HEK293T (cell line): ENCODE results near the gene CRYL1.

Experiments
- CTCF ChIA-PET: fragments of 350-600 bp; formaldehyde crosslinking; extraction: SDS; loops from one replicate; lab custom pipeline; 2021; ENCODE audit warnings: antibody characterized with exemption, inconsistent platforms; lab: Yijun Ruan, JAX
- POLR2A ChIA-PET: fragments of 350-600 bp; formaldehyde crosslinking; extraction: SDS; loops from one replicate; lab custom pipeline; 2020; ENCODE audit warnings: antibody characterized with exemption, inconsistent platforms; lab: Yijun Ruan, JAX
- DNase-seq: peaks from one replicate; pipeline ENCODE4 v3.0.0; 2012; ENCODE audit warnings: mixed read lengths; ENCODE audit errors: extremely low spot score
- ARNT ChIP-seq: fragments of 450-650 bp; IDR thresholded peaks from 2 replicates; pipeline ENCODE4 v1.6.1; 2017; ENCODE audit warnings: mild to moderate bottlenecking
- BHLHE40 ChIP-seq: fragments of 450-650 bp; IDR thresholded peaks from 2 replicates; pipeline ENCODE4 v1.6.1; 2016; ENCODE audit warnings: mild to moderate bottlenecking, moderate library complexity, borderline replicate concordance
- CTBP1 ChIP-seq: fragments of 450-650 bp; IDR thresholded peaks from 2 replicates; pipeline ENCODE4 v1.6.1; 2016; ENCODE audit warnings: borderline replicate concordance
- ELF4 ChIP-seq: fragments of 450-650 bp; IDR thresholded peaks from 2 replicates; pipeline ENCODE4 v1.6.1; 2017; ENCODE audit warnings: antibody characterized with exemption
- FOXA1 ChIP-seq: fragments of 450-650 bp; IDR thresholded peaks from 2 replicates; pipeline ENCODE4 v1.6.1; 2016; ENCODE audit warnings: mild to moderate bottlenecking
- FOXK2 ChIP-seq: fragments of 450-650 bp; IDR thresholded peaks from 2 replicates; pipeline ENCODE4 v1.6.1; 2016; ENCODE audit warnings: mild to moderate bottlenecking
- FOXM1 ChIP-seq: fragments of 450-650 bp; IDR thresholded peaks from 2 replicates; pipeline ENCODE4 v1.6.1; 2017; ENCODE audit warnings: mild to moderate bottlenecking, borderline replicate concordance
- HDGF ChIP-seq: fragments of 450-650 bp; IDR thresholded peaks from 2 replicates; pipeline ENCODE4 v1.6.1; 2017; ENCODE audit warnings: antibody characterized with exemption, borderline replicate concordance
- L3MBTL2 ChIP-seq: fragments of 450-650 bp; conservative IDR thresholded peaks from 2 replicates; pipeline ENCODE4 v1.6.1; 2016; ENCODE audit warnings: mild to moderate bottlenecking
- LEF1 ChIP-seq: fragments of 450-650 bp; IDR thresholded peaks from 2 replicates; pipeline ENCODE4 v1.6.1; 2017; ENCODE audit warnings: mild to moderate bottlenecking, borderline replicate concordance
- NFRKB ChIP-seq: fragments of 450-650 bp; IDR thresholded peaks from 2 replicates; pipeline ENCODE4 v1.6.1; 2016; ENCODE audit warnings: mild to moderate bottlenecking, moderate library complexity
- PKNOX1 ChIP-seq: fragments of 450-650 bp; IDR thresholded peaks from 2 replicates; pipeline ENCODE4 v1.6.1; 2016
- SP1 ChIP-seq: fragments of 450-650 bp; IDR thresholded peaks from 2 replicates; pipeline ENCODE4 v1.6.1; 2017
- SUZ12 ChIP-seq: fragments of 450-650 bp; IDR thresholded peaks from 2 replicates; pipeline ENCODE4 v1.6.1; 2016; ENCODE audit warnings: mild to moderate bottlenecking
- TARDBP ChIP-seq: fragments of 450-650 bp; IDR thresholded peaks from 2 replicates; pipeline ENCODE4 v1.6.1; 2016
- ZNF384 ChIP-seq: fragments of 450-650 bp; IDR thresholded peaks from 2 replicates; pipeline ENCODE4 v1.6.1; 2016

Gene CRYL1

DNA sequence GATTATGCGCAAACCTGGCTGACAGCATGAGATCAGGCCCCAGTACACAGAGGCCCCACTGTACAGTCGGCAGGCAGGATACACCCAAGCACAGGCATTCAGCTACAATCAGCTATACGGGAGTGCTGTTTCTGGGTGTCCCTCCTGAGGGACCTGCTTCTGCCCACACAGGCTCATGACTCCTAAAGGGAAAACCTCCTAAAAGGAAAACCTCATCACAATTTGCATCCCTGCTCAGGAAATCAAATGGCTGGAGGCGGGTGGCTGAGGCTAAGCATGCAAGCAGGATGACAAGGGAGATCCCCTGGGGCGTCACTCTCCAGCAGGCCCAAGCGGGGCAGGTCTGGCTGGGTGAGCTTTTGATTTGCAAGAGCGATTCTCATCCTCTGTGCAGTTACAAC is 99.8 kb downstream of the CRYL1 start:
- CTCF ChIA-PET = no interaction called here
- TF ChIP-seq ELF4 (no peak), FOXM1 (no peak), PKNOX1 (no peak), L3MBTL2 (no peak), FOXK2 (no peak), BHLHE40 (no peak), SUZ12 (no peak), NFRKB (no peak), HDGF (no peak), SP1 (no peak), ARNT (no peak), TARDBP (no peak), FOXA1 (no peak), CTBP1 (no peak), LEF1 (no peak), ZNF384 (no peak)
- no peak for DNase-seq

GRCh38 chr13:20424949-20425348 is 100.7 kb downstream of the CRYL1 start:
- ChIA-PET POLR2A (no interaction called here), CTCF (no interaction called here)
- TF ChIP-seq BHLHE40 (no peak), LEF1 (no peak), L3MBTL2 (no peak), ELF4 (no peak), NFRKB (no peak), FOXA1 (no peak), SUZ12 (no peak), FOXM1 (no peak), ARNT (no peak), TARDBP (no peak), PKNOX1 (no peak), SP1 (no peak)
- no peak for DNase-seq

More for the DNA sequence above, 99.8 kb downstream of the CRYL1 start:
- POLR2A ChIA-PET = no interaction called here

DNA sequence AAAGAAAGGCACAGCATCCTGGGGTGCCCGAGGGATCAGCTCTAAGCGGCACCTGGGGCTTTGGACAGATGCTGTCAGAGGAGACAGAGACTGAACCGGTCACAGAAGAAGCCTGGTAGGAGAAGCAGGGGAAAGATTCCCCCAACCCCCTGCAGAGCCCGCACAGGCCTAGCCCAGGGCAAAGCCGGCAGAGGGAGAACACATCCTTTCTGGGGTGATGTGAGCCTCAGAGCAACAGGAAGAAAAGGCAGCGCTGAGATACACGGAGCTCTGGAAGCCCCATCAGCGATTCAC is 101.2 kb downstream of the CRYL1 start:
- ChIA-PET POLR2A (no interaction called here), CTCF (no interaction called here)
- DNase-seq = no peak
- TF ChIP-seq LEF1 (no peak), CTBP1 (no peak), SUZ12 (no peak), FOXK2 (no peak), BHLHE40 (no peak), PKNOX1 (no peak)

- ChIA-PET CTCF (no interaction called here), POLR2A (no interaction called here)
- DNase-seq = no peak
- TF ChIP-seq ARNT = no peak
- no peak for TF ChIP-seq ZNF384
- no peak for TF ChIP-seq L3MBTL2
- TF ChIP-seq FOXA1 = no peak
- no peak for TF ChIP-seq PKNOX1
- no peak for TF ChIP-seq FOXM1
- TF ChIP-seq ELF4 = no peak
- TF ChIP-seq HDGF = no peak
- TF ChIP-seq FOXK2 = no peak
- TF ChIP-seq SUZ12 = no peak
- TF ChIP-seq LEF1 = no peak
- no peak for TF ChIP-seq BHLHE40
- no peak for TF ChIP-seq SP1
These were observed 103.3 kb downstream of the CRYL1 start for GRCh38 chr13:20422362-20422761.

GRCh38 chr13:20420938-20421337 is 104.7 kb downstream of the CRYL1 start:
- ChIA-PET POLR2A (no interaction called here), CTCF (no interaction called here)
- DNase-seq = no peak

More at GRCh38 chr13:20420938-20421337, 104.7 kb downstream of the CRYL1 start:
- TF ChIP-seq PKNOX1 = no peak
- no peak for TF ChIP-seq L3MBTL2
- no peak for TF ChIP-seq ELF4
- no peak for TF ChIP-seq FOXM1
- no peak for TF ChIP-seq SP1
- no peak for TF ChIP-seq HDGF
- TF ChIP-seq CTBP1 = no peak
- no peak for TF ChIP-seq BHLHE40
- TF ChIP-seq FOXA1 = no peak
- no peak for TF ChIP-seq ARNT
- no peak for TF ChIP-seq LEF1
- no peak for TF ChIP-seq TARDBP
